Endothelial cell (in vitro differentiated cells): ENCODE measurements around the gene CD300LD. TPM values are rescaled to one million over a fixed set of nuclear protein-coding genes. Genes with fewer than 3 reads are reported as not detected.

Source experiments
- DNase-seq: peaks from one replicate; pipeline ENCODE4 v3.0.0; 2021; ENCODE audit warnings: low spot score
- H3K27ac Mint-ChIP-seq: one replicate; pipeline ENCODE4 v1.8.0; 2021; ENCODE audit warnings: mixed read lengths, inconsistent platforms; ENCODE audit not compliant: unreplicated experiment
- H3K27me3 Mint-ChIP-seq: one replicate; pipeline ENCODE4 v1.8.0; 2021; ENCODE audit warnings: mild to moderate bottlenecking, moderate library complexity, mixed read lengths, inconsistent platforms; ENCODE audit not compliant: unreplicated experiment
- H3K36me3 Mint-ChIP-seq: one replicate; pipeline ENCODE4 v1.8.0; 2021; ENCODE audit warnings: mild to moderate bottlenecking, low read depth, mixed read lengths, inconsistent platforms; ENCODE audit not compliant: unreplicated experiment
- H3K4me1 Mint-ChIP-seq: one replicate; pipeline ENCODE4 v1.8.0; 2021; ENCODE audit warnings: mild to moderate bottlenecking, mixed read lengths, inconsistent platforms; ENCODE audit not compliant: unreplicated experiment
- H3K4me3 Mint-ChIP-seq: one replicate; pipeline ENCODE4 v1.8.0; 2021; ENCODE audit warnings: mild to moderate bottlenecking, mixed read lengths, inconsistent platforms; ENCODE audit not compliant: unreplicated experiment
- H3K9me3 Mint-ChIP-seq: one replicate; pipeline ENCODE4 v1.8.0; 2021; ENCODE audit warnings: mixed read lengths, inconsistent platforms; ENCODE audit not compliant: unreplicated experiment
- CTCF ChIP-seq: fragments of 200-600 bp; sonication (generic); IDR thresholded peaks from one replicate; pipeline ENCODE4 v1.5.0; 2021; ENCODE audit warnings: antibody characterized with exemption; ENCODE audit not compliant: unreplicated experiment
- total RNA-seq: library from RNA; stranded (reverse); fragmentation: NEBNext Ultra II Directional; extraction: Animal tissue kit (Norgen Biotek cat#: 25700); gene quantifications from one replicate; pipeline ENCODE4 v1.2.1, GENCODE V29; 2021; ENCODE audit not compliant: unreplicated experiment

The CD300LD gene
- total RNA-seq, 1 donor from 2014 or later: not detected

GRCh38 chr17:74541176-74542111, 50.6 kb downstream of the CD300LD start:
- no peak overlapping the region for H3K4me3 Mint-ChIP-seq
- no peak overlapping the region for H3K27ac Mint-ChIP-seq
- no peak for TF ChIP-seq CTCF
- H3K4me1 Mint-ChIP-seq: no peaks in the 10 kb centered on the region
- H3K9me3 Mint-ChIP-seq: no peaks in the 10 kb centered on the region
- DNase-seq: no peak
- H3K36me3 Mint-ChIP-seq: no peaks in the 10 kb centered on the region
- peaks cover 16% of the 10 kb centered on the region for H3K27me3 Mint-ChIP-seq

GRCh38 chr17:74539281-74539820, 52.7 kb downstream of the CD300LD start:
- H3K4me1 Mint-ChIP-seq: no peaks in the 10 kb centered on the region
- DNase-seq: no peak
- no peak overlapping the region for H3K4me3 Mint-ChIP-seq
- H3K36me3 Mint-ChIP-seq: no peaks in the 10 kb centered on the region
- peaks cover 8% of the 10 kb centered on the region for H3K27me3 Mint-ChIP-seq
- no peak for TF ChIP-seq CTCF
- H3K9me3 Mint-ChIP-seq: no peaks in the 10 kb centered on the region
- H3K27ac Mint-ChIP-seq: no peak overlapping the region

- no peak for TF ChIP-seq CTCF
- no peaks in the 10 kb centered on the region for H3K36me3 Mint-ChIP-seq
- H3K27me3 Mint-ChIP-seq: peaks cover 5% of the 10 kb centered on the region
- H3K4me3 Mint-ChIP-seq: no peak overlapping the region
- no peak for DNase-seq
- H3K4me1 Mint-ChIP-seq: no peaks in the 10 kb centered on the region
- no peak overlapping the region for H3K27ac Mint-ChIP-seq
- H3K9me3 Mint-ChIP-seq: no peaks in the 10 kb centered on the region
Measured at GRCh38 chr17:74536890-74537289, 55.2 kb downstream of the CD300LD start.

GRCh38 chr17:74532115-74532514, 60.0 kb downstream of the CD300LD start:
- peaks cover 2% of the 10 kb centered on the region for H3K27me3 Mint-ChIP-seq
- no peak for DNase-seq

More at GRCh38 chr17:74532115-74532514, 60.0 kb downstream of the CD300LD start:
- Mint-ChIP-seq H3K9me3 (no peaks in the 10 kb centered on the region), H3K4me1 (no peaks in the 10 kb centered on the region), H3K36me3 (no peaks in the 10 kb centered on the region), H3K4me3 (no peak overlapping the region), H3K27ac (no peak overlapping the region)
- no peak for TF ChIP-seq CTCF
